Fibroblast of gingiva (primary cell): ENCODE results near the gene WDR37.
"Not testable (repeated sequence)": the region's sequence is repeated elsewhere in the genome, so short reads cannot be mapped to it uniquely, and the experiment has no call there.

ENCODE experiments used
- DNase-seq: peaks from one replicate; pipeline ENCODE4 v3.0.0-alpha.2; 2011; ENCODE audit warnings: low read depth

The WDR37 gene

DNA sequence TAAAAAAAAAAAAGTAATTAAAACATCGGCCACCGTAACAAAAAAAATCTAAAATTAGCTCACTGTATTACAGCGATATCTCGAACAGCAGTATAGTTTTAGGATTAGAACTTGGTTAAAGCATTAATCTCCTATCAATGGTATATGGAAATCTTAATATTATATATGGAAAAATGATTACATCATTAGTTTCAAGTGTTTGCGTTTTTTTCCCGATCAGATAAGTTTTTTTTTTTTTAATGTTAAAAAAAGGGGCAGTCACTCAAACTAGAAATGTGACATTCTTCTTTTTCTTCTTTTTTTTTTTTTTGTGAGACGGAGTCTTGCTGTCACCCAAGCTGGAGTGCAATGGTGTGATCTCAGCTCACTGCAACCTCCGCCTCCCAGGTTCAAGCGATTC, 14.7 kb upstream of the WDR37 start:
- DNase-seq: no peak

- no peak for DNase-seq
Observed at GRCh38 chr10:1043532-1043995, 12.6 kb upstream of the WDR37 start.

- no peak for DNase-seq
Observed at GRCh38 chr10:1044146-1044545, 12.0 kb upstream of the WDR37 start.

GRCh38 chr10:1044964-1045363, 11.2 kb upstream of the WDR37 start:
- DNase-seq: no peak

- no peak for DNase-seq
Observed at GRCh38 chr10:1045415-1045814, 10.8 kb upstream of the WDR37 start.

- DNase-seq: no peak
Observed at GRCh38 chr10:1047937-1048336, 8.2 kb upstream of the WDR37 start.

GRCh38 chr10:1048349-1048731, 7.8 kb upstream of the WDR37 start:
- peak; percentile 35 for DNase-seq

- DNase-seq: peak; percentile 100
Observed at GRCh38 chr10:1048732-1049424, 7.3 kb upstream of the WDR37 start, which contains the start of gene IDI1. Gene IDI1 (minus strand): TSS chr10:1049119. CDS start chr10:1049003, 116 bp downstream.

DNA sequence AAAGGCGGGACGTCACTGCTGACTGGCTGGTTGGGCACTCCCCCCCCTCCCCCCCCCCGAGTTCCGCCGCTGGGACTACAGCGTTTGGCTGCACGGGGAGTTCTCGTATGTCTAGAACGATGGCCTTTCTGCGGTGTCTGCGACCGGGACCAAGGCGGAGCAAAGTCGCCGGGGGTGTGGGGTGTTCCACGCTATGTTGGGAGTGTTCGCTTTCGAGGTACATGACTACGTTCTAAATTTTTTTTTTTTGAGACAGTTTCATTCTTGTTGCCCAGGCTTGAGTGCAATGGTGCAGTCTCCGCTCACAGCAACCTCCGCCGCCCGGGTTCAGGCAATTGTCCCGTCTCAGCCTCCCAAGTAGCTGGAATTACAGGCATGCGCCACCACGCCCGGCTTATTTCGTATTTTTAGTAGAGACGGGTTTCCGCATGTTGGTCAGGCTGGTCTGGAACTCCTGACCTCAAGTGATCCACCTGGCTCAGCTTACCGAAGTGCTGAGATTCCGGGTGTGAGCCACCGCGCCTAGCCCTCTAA, 6.7 kb upstream of the WDR37 start:
- no peak for DNase-seq

DNA sequence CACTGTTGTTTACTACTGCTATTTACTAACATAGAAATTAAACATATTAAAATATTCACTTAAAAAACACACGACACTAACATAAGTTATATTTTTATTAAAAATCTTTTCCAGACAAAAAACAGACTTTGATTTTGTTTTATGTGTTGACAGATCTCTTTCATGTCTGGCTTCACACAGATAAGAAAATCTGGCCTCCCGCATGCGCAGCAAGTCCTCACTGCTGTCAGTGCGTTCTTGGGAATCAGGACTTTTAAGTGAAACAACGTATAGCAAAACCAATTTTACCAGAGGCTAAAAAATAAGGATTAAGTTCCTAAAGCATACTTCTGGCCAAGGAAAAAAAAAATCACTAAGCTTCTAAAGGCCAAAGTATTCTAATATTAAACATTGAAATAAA, 6.0 kb upstream of the WDR37 start:
- no peak for DNase-seq

DNA sequence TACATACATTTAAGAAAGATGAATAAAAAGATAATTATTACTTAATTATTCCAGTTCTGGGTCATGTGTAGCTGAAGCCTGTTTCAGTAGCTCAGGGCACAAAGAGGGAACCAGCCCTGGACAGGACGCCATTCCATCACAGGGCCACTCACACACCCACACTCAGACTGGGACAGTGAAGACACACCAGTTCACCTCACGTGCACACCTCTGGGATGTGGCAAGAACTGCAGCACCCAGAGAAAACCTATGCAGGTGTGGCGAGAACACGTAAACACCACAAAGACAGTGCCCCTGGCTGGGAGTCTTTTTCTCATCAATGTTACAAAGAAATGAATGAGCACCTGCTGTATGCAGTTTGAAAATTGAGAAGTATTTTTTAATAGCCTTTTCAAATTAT, 5.6 kb upstream of the WDR37 start:
- no peak for DNase-seq

DNA sequence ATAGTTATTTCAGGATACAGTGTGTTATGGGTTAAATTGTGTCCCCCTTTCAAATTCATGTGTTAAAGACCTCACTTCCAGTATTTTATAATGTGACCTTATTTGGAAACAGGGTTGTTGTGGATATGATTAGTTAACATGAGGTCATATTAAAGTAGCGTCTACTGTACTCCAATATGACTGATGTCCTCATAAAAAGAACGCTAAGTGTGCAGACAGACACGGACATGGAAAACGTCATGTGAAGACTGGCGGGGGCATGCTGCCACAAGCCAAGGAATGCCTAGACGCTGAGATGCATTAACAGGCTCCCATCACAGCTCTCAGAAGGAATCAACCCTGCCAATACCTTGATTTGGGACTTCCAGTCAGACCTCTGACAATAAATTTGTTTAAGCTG, 1.5 kb upstream of the WDR37 start:
- DNase-seq: no peak

DNA sequence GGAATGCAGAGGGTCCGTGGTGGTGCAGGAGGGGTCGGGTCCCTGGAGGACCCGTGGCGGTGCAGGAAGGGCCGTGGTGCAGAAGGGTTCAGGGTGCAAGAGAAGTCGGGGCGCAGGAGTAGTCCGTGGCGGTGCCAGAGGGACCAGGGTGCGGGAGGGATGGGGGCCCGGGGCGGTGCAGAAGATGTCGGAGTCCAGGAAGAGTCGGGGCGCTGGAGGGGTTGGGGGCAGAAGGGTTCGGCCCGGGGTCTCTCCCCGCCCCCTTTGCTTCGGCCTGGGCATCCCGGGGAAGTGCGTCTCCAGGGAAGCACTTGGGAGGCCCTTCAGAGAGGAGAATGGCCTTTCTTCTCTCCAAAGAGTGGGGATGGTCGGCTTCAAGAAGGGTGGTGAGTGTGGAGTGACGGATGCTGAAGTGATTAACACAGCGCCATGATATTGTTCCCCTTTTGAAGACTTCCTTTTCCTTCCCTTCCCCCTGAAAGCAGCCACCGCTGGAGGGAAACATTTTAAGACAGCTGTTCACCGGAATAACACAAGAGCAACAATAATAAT, 997 bp downstream of the WDR37 start:
- no peak for DNase-seq

GRCh38 chr10:1058017-1058416, 1.8 kb downstream of the WDR37 start:
- no peak for DNase-seq

GRCh38 chr10:1059902-1060301, 3.7 kb downstream of the WDR37 start:
- no peak for DNase-seq

GRCh38 chr10:1061930-1062774, 6.0 kb downstream of the WDR37 start:
- DNase-seq: no peak

DNA sequence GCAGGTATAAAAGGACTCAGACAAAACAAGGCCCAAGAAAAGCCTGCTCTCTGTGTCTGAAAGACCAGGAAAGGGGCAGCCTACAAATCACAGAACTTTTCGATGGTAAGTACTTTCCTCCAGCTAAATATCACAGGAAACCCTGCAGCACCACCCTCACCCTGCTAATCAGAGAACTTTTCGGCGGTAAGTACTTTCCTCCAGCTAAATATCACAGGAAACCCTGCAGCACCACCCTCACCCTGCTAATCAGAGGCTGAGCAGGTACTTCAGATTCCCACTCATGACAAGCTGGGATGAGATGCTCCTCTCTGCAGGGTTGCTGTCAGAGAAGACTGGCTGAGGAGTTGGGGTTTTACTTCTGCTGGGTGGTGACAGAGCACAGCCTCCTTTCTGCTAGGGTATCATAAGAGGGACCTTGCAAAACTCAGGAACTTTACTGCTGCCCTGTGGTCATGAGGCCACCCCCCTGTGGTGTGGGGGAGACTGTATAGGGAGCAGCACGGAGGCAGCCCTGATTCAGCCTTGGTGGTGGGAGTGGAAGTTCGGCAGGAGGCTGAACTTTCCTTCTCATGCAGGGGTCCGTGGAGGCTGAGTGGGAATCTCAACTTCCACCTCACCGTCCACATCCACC, 7.2 kb downstream of the WDR37 start:
- DNase-seq: no peak

DNA sequence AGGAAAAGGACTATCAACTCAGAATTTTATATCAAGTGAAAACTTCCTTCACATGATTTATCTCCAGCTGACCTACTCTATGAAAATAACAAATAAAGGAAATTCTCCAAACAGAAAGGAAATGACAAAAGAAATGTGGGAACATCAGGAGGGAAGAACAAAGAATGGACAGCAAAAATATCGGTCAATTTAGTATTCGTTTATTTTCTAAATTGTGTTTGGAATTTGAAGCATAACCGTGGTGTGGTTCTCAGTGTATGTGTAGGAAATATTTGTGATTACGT, 8.7 kb downstream of the WDR37 start:
- no peak for DNase-seq

GRCh38 chr10:1066734-1067133, 10.5 kb downstream of the WDR37 start:
- DNase-seq: not testable (repeated sequence)

- no peak for DNase-seq
Observed at GRCh38 chr10:1068380-1069361, 12.5 kb downstream of the WDR37 start.

GRCh38 chr10:1070919-1071318, 14.7 kb downstream of the WDR37 start:
- no peak for DNase-seq
